GM19438 (cell line): ENCODE results near the gene CEP43.
A peak's percentile ranks its signal among the peaks of the same experiment; 100 is the strongest.

ENCODE experiments used
- ATAC-seq: cut with Tn5 transposase; IDR thresholded peaks from one replicate; pipeline ENCODE4 v1.9.1; 2021; ENCODE audit warnings: low read depth; ENCODE audit not compliant: unreplicated experiment

The CEP43 gene, protein sequence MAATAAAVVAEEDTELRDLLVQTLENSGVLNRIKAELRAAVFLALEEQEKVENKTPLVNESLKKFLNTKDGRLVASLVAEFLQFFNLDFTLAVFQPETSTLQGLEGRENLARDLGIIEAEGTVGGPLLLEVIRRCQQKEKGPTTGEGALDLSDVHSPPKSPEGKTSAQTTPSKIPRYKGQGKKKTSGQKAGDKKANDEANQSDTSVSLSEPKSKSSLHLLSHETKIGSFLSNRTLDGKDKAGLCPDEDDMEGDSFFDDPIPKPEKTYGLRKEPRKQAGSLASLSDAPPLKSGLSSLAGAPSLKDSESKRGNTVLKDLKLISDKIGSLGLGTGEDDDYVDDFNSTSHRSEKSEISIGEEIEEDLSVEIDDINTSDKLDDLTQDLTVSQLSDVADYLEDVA

DNA sequence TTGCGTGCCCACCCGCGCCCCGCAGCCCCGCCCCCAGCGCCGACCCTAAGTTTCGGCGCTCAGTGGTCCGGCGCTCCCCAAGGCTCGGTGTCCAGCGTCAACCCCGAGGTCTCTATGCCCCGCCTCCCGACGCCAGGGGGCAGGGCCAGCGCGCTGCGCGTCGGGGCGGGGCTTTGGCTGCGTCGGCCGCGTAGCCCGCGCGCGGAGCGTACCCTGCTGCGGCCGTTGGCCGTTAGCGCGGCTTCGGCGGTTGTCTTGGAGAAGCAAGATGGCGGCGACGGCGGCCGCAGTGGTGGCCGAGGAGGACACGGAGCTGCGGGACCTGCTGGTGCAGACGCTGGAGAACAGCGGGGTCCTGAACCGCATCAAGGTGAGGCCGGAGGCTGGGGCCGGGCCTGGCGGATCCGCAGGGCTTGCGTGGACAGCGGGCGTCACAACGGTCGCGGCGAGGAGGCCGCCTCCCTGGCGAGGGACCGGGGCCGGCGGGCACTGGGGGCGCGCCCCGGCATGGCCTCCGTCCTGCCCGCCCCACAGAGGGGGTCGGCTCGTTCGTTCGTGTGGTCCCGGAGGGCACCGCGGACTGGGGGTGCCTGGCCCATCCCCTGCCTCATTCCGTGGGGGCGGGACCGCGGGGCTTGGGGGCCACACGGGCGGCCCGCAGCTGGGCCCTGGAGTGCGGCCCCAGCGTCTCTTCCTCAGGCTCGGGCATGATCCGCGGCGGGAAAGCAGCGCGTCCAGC lies at the start of gene CEP43:
CEP43 (plus strand) TSS at position 253 of the 739 bp plus-strand sequence; CDS start at position 269, 16 bp downstream.
- ATAC-seq, result peak; percentile 87

DNA sequence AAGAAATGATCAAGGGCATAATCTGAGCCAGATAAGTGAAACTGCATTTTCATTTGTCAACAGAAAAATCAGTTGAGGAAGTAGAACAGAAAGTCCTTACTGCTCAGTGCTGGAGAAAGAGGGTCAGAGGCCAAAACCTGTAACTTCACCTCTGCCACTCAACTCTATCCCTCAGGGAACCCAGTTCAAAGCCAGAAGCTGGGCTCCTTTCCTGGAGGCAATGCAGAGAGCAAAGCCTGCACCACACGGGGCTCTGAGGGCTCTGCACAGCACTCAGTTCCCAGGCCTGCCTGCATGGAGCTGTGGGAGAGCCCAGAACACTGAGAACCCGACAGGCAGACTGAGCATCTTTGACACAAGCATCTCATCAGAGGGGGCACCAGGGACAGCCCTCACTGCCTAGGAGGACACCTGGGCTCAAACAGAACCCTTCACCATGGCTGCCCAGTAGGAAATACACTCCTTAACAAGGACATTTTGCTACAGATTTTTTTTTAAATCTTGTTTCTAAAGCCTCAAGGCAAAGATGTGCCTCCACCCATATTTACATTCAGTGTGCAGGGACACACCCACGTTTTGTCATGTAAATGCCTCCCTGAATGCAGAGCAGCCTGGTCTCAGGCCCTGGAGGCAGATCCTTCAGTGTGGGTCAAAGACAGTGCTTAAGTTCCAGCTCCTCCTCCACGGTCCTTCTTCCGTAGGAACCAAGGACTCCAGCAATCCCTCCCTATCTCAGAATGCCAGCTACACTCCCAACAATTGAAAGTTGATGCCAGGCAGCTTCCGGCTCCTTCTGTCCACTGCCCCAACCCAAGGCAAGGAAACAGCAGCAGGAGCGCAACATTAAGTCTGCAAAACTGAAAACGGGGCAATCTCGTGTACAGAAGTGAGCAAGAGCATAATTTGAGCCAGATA lies 49.4 kb upstream of the CEP43 start:
- peak; percentile 1 for ATAC-seq

DNA sequence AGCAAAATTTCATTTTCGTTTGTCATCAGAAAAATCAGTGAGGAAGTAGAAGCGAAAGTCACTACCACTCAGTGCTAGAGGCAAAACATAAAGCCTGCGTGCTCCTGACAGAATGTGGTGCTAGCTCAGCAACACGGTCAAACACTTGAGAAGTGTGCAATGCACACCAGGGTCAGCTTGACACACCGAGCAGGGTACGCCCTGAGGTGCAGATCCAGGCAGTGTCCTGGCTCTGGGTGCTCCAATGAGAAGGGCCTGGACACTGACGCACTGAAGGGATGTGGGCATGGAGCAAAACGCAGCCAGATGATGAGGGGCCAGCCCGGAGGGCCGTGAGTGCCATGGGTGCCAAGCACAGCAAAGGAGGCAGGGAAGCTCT lies 48.8 kb upstream of the CEP43 start:
- peak; percentile 44 for ATAC-seq

DNA sequence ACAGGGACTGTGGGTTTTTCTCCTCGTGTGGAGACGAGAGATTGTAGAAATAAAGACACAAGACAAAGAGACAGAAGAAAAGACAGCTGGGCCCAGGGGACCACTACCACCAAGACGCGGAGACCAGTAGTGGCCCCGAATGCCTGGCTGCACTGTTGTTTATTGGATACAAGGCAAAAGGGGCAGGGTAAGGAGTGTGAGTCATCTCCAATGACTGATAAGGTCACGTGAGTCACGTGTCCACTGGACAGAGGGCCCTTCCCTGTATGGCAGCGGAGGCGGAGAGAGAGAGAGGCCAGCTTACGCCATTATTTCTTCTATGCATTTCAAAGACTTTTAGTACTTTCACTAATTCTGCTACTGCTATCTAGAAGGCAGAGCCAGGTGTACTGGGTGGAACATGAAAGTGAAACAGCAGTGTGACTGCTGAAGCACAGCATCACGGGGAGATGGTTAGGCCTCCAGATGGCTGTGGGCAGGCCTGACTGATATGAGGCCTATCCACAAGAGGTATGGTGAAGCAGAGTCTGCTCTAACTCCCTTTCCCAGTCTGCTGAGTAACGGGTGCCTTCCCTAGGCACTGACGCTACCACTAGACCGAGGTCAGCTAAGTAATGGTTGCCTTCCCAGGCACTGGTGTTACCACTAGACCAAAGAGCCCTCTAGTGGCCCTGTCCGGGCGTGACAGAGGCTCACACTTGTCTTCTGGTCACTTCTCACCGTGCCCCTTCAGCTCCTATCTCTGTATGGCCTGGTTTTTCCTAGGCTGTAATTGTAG lies 48.1 kb upstream of the CEP43 start:
- ATAC-seq, result peak; percentile 87

DNA sequence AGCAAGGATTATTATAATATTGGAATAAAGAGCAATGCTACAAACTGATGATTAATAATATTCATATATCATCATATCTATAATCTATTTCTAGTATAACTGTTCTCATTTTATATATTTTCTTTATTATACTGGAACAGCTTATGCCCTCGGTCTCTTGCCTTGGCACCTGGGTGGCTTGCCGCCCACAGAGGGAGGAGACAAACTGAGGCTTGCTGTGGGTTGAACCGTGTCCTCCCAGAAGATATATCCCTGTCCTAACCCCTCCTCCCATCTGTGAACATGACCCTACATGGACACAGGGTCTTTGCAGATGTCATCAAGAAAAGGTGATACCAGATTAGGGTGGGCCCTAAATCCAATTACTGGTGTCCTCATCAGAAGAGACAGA lies 47.5 kb upstream of the CEP43 start:
- ATAC-seq, result no peak

DNA sequence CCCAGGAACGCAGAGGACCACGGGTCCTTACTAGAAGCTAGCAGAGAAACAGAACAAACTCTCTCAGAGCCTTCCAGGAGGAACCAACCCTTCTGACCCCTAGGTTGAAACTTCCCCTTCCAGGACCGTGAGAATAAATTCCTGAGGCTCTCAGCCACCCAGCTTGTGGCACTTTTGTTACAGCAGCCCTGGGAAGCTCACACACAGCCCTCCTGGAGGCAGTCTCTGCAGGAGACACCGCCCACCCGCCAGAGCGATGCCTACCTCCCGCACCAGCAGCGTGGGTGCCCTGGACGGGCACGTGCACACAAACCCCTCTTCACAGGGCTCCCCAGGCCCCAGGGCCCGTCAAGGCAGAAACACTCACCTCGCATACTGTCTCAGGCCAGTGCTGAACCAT lies 47.1 kb upstream of the CEP43 start:
- no peak for ATAC-seq

DNA sequence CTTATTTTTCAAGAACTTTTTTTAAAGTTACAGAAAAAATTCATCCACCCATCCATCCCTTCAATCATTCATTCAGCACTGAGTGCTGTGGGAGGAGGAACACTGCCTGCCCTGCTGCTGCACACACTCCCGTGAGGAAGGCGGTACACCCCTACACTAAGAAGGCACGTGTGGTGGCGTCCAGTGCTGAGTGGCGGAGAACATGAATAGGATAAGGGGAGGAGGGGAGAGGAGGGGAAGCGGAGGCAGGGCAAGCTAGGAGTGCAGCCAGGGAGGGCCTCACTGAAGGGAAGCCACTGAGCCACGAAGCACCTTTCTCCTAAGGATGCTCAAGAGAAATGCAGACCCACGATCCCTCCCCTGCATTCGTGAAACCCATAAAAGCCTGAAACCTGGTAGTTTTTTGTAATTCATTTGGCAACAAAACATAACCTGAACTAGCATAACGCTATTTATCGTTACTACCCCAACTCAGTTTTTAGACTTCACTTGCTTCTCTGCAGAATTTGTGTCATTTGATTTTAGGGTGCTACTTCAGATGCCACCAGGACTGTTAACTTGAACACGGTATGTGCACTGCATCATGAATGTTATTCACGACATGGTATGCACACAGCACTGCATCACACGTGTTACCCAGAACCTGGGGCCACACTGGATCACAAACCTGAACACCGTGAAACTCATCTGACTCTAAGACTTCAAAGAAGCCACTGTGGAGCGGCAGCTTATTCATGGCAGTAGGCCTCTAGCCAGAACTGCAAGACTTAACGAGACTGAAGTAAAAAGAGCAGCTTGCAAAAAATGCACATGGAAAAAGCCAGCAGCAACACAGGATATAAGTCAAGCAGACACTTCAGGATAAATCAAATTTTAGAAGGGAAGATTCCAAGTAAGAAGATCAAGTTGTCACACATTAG lies 46.4 kb upstream of the CEP43 start:
- no peak for ATAC-seq

DNA sequence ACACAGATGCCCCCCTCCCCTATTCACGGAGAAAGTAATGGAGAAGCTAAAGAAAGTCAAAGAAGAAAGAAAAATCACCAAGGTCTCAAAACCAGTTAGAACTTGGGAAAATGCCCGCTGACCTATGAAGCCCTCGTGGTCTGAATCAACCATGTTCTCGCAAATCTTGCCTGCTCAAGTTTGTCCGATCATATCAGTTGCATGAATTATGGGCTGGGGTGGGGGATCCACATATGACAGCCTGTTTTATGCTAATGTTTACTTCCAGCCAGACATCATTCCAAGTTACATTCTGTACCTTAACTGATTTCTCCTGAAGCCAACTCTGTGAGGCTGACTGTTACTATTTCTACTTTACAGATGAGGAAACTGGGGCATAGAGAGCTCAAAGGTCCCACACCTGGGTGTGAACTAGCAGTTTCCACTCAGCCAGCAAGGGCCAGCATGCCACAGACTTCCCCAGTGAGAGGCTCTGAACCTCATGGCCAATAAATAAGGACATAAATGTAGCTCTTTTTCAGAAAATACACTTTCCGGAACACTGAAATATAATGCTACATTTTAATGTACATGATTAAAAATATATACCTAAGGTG lies 45.0 kb upstream of the CEP43 start:
- ATAC-seq, result no peak

DNA sequence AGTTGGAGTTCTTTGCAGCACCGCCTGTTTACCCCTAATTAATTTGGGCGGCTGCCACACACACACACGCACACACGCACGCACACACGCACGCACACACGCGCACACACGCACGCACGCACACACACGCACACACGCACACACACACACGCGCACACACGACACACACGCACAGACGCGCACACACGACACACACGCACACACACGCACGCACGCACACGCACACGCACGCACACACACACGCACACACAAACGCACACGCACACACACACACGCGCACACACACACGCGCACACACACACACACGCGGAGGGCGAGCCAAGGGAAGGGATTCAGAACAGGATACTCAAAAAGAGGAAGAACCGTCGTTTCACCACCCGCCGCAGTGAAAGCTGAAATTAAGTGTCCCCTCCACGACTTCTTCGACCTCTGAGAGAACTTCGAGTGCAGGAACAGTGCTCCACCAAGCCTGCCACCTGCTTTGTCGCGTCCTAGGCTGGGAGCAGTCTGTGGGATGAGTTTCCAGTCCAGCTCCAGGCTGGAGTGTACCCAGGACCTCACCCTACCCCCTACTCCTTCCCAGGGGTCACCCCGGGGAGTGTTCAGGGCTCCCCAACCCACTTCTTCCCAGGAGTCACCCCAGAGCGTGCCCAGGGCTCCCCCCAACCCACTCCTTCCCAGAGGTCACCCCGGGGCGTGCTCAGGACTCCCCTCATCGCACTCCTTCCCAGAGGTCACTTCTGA lies 43.9 kb upstream of the CEP43 start:
- ATAC-seq, result no peak

DNA sequence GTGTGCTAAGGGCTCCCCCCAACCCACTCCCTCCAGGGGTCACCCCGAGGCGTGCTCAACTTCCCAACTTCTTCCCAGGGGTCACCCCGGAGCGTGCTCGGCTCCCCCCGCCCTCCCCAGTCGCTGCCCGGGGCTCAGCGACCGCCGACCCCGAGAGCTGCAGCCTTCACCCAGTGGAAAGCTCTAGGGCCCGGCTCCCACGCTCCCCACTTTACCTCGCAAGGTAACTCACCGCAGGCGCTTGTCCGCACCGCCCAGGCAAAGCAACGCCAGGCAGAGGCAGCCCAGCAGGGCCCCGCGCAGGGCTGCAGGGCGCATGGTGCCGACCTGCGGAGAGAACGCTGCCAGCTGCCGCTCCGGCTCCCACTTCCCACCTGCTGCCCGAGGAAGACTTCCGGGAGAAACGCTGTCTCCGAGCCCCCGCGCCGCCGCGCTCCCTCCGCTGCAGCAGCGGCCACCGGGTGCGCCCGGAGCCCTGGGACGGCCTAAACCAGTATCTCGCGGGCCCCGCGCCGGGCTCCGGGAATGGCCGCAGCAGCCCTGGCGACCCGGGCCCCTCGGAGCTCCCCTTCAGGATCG lies 43.2 kb upstream of the CEP43 start:
- no peak for ATAC-seq

DNA sequence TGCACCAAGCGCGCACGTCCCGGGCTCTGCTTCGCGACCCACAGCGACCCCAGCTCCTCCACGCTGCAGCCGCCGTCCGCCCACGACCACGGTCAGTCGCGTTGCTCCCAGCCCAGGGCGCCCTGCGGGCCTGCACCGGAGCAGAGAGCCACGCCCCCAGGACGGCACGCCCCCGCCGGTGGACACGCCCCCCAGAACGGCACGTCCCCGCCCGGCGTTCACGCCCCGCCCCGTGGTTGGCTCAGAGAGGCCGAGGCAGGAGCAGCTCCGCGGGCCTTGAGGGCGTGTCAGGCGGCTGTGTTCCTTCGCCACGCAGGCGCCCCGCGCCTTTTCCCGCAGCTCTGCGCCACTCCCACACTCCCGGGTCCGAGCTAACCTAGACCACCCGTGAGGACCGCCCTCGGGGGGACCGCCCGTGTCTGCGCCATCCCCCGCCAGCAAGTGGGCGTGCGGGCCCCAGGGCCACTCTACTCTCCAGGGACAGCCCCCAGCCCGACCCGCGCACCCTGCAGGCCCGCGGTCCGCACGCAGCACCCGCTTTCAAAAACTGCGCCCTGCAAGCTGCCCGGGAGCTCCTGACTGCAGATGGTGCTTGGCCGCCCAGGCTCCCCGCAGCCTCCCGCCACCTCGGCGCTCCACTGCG lies 42.6 kb upstream of the CEP43 start, which contains the start of gene RNASET2:
RNASET2 (minus strand) TSS at position 107 of the 643 bp plus-strand sequence. CDS start 368 bp downstream, outside the sequence.
- peak; percentile 54 for ATAC-seq

DNA sequence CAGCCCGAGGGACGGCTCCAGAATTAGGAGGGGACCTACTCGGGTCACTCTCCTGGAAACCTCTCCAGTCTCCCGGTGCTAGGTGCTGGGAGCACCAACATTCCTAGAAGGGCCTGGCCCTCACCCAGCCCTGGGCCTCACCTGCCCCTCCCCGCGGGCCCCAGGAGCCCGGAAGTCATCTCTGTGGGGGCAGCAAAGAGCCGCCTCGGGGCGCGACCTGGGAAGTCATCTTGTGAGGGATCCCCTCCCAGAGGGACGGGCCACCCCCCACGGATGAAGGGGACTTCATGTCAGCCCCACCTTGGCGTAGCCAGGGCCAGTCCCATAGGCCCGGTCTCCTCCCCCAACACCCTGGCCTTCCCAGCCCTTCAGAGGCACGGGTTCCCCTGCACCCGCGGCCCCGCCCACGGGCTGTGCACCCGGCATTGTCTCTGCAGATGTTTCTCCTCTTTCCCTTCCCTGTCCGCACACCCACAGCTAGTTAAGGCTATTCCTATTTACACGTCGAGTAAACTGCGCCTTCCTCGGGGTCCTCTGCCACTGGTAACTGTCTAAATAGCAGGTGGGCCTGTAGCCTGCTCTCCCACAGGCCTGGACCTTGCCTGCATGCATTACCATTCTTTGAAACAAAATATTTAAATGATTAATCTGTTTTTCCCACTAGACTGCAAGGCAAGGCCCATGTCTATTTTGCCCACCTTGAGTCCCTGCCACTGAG lies 42.0 kb upstream of the CEP43 start:
- peak; percentile 43 for ATAC-seq

DNA sequence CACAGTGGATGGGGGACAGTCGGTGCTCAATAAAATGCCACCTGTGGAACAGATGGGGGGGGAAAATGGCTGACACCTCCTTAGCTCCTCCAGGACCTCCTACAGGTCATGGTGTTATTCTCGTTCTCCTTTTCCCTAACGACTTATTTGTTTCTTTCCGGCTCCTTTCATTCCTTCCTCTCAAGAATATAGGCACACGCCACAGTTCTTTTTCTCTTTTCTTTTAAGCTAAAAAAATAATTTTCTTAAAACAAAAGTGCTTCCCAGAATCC lies 41.5 kb upstream of the CEP43 start:
- ATAC-seq, result no peak

DNA sequence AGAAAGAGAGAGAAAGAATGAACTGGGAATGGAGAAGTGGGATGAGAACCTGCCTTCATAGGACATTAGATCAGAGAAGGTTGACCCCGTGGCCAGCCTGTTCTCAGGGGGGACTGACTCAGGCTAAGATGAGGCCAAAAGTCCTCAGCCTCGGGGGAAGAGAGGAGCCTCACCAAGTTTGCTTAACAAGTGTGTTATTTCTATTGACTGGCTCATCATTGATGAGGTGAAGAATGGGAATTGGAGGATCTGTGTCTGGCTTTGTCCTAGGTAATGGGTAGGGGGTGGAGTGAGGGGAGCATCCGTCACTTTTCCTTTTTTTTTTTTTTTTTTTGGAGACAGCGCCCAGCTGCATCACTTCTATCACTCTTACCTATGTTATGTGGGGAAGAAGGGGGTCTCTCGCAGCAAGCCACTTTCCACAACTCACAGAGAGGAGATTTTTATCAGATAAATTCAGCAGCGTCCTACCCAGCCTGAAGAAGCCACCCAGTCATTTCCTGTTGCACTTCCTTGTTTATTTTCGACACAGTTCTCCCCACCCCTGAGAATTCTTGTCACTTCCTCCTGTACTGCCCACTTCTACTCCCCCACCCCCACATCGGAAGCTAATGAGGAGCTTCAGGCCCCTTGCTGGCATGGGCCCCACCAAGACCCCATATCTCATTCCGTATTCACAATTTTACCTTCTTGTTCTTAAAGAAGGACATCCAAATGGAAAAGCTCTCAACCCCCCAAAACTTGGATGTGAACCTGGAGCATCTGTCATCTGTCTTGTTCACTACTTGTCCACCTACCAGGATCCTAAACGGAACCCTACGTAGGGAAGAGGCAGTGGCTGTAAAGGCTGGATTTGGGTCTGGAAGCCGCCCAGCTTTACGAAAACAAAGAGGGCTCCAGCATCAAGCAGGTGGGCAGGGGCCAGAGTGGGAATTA lies 40.0 kb upstream of the CEP43 start:
- peak; percentile 26 for ATAC-seq

DNA sequence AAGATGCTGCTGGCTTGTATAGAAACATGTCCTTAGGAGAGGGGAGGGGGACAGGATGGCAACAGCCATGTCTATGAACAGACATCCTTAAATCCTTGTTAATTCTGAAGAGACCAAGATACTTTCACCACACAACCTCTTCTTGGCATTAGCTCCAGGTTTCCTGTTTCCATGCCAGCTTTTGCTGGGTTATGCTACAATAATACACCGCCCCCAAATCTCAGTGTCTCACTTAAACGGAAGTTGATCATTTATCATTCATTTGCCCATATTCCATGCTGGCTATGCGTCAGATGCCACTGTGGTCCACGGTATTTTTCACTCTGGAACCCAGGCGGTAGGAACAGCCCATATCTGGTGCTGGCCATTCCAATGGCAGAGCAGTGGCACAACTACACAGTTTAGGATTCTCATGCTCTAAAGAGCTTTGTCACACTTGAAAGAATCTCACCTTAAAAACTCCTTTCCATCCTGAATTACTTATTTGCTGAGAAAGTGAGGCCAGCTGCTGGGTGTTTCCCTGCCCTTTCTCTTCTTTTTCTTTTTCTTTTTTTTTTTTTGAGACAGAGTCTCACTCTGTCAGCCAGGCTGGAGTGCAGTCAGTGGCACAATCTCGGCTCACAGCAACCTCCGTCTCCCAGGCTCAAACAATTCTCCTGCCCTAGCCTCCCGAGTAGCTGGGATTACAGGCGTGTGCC lies 39.1 kb upstream of the CEP43 start:
- ATAC-seq, result no peak
